Endodermal cell (in vitro differentiated cells): ENCODE data around the gene DCDC2. TPM values are rescaled to one million over a fixed set of nuclear protein-coding genes. Genes with fewer than 3 reads are reported as not detected.

Experiments
- DNase-seq: peaks from one replicate; pipeline ENCODE4 v3.0.0-alpha.2; 2017
- H3K27ac ChIP-seq: 2 replicates; pipeline ENCODE4 v1.5.1; 2013; ENCODE audit warnings: mild to moderate bottlenecking, low read depth, low read length, moderate library complexity
- H3K27me3 ChIP-seq: 2 replicates; pipeline ENCODE4 v1.6.1; 2013; ENCODE audit warnings: mild to moderate bottlenecking, low read length, moderate library complexity; ENCODE audit not compliant: insufficient read depth, control insufficient read depth, poor library complexity, severe bottlenecking
- H3K36me3 ChIP-seq: 2 replicates; pipeline ENCODE4 v1.7.0; 2013; ENCODE audit warnings: mild to moderate bottlenecking, low read length, moderate library complexity; ENCODE audit not compliant: control insufficient read depth, insufficient read depth
- H3K4me1 ChIP-seq: one replicate; pipeline ENCODE4 v1.7.0; 2013; ENCODE audit warnings: low read length; ENCODE audit not compliant: control insufficient read depth, insufficient read depth
- H3K4me3 ChIP-seq: 2 replicates; pipeline ENCODE4 v1.5.1; 2013; ENCODE audit warnings: mild to moderate bottlenecking, low read length, moderate library complexity
- H3K9ac ChIP-seq: 2 replicates; pipeline ENCODE4 v1.6.1; 2013; ENCODE audit warnings: mild to moderate bottlenecking, low read length, moderate library complexity; ENCODE audit not compliant: poor library complexity, severe bottlenecking; ENCODE audit errors: extremely low read depth
- H3K9me3 ChIP-seq: 2 replicates; pipeline ENCODE4 v1.6.1; 2013; ENCODE audit warnings: mild to moderate bottlenecking, low read length, moderate library complexity; ENCODE audit not compliant: control insufficient read depth
- H3K27ac Mint-ChIP-seq: 2 replicates; pipeline ENCODE4 v1.8.0; 2020; ENCODE audit warnings: mixed read lengths
- H3K27me3 Mint-ChIP-seq: 2 replicates; pipeline ENCODE4 v1.8.0; 2021; ENCODE audit warnings: mild to moderate bottlenecking, mixed read lengths; ENCODE audit not compliant: insufficient read depth
- H3K36me3 Mint-ChIP-seq: 2 replicates; pipeline ENCODE4 v1.8.0; 2020; ENCODE audit warnings: low read depth, mixed read lengths
- H3K4me1 Mint-ChIP-seq: 2 replicates; pipeline ENCODE4 v1.8.0; 2020; ENCODE audit warnings: mixed read lengths
- H3K4me3 Mint-ChIP-seq: 2 replicates; pipeline ENCODE4 v1.8.0; 2020; ENCODE audit warnings: mild to moderate bottlenecking, moderate library complexity, mixed read lengths
- H3K9me3 Mint-ChIP-seq: 2 replicates; pipeline ENCODE4 v1.8.0; 2020; ENCODE audit warnings: mild to moderate bottlenecking, mixed read lengths
- WGBS, 2 experiments: methylation state at CpG; one replicate each; pipeline versions ENCODE4 v1.1.5 to v1.1.7; 2013; ENCODE audit warnings: missing lambda C conversion rate in 2 of 2, mixed read lengths in 1 of 2; ENCODE audit not compliant: insufficient coverage in 1 of 2, insufficient read length in 1 of 2; 5-methylcytosine and 5-hydroxymethylcytosine counted together
- total RNA-seq, 2 donors: library from RNA; stranded (reverse); fragmentation: NEBNext Ultra II Directional in 1 of 2; extraction: Animal tissue kit (Norgen Biotek cat#: 25700) in 1 of 2; gene quantifications; 2 replicates in 1 of 2; 3 replicates in 1 of 2; pipeline ENCODE4 v1.2.1, GENCODE V29; 2021
- TF ChIP-seq, protein P1 (sequence below): fragments of 200-600 bp; sonication (generic); conservative IDR thresholded peaks from 2 replicates; pipeline ENCODE4 v1.5.0; 2021; ENCODE audit warnings: antibody characterized with exemption, mild to moderate bottlenecking

Gene DCDC2
- total RNA-seq, 2 donors from 2014 or later, result 0.49 to 1.4 TPM

DNA sequence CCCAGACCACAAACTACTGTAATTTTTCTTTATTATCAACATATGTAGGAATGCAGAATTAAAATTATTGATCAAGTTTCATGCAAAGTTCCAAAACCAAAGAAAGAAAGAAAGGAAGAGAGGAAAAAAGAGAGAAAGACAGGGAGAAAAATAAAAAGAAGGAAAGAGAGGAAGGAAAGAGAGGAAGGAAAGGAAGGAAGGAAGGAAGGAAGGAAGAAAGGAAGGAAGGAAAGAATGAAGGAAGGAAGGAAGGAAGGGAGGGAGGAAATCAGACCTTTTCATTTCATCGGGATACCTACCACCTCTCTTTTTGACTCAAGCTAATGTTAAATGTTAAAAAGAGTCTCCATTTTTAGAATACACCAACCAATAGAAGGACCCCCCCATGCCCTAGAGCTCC, 31.9 kb downstream of the DCDC2 start:
- Histone ChIP-seq H3K9ac (no peak overlapping the region), H3K36me3 (no peaks in the 10 kb centered on the region), H3K27ac (no peak overlapping the region), H3K27me3 (no peaks in the 10 kb centered on the region), H3K9me3 (no peaks in the 10 kb centered on the region), H3K4me1 (no peaks in the 10 kb centered on the region), H3K4me3 (no peak overlapping the region)
- WGBS, 2 experiments, result no CpG with 5 or more reads among the region's 1 CpG
- no peak overlapping the region for H3K27ac Mint-ChIP-seq
- H3K4me1 Mint-ChIP-seq, result peaks cover 34% of the 10 kb centered on the region
- no peak overlapping the region for H3K4me3 Mint-ChIP-seq
- TF ChIP-seq, protein P1, sequence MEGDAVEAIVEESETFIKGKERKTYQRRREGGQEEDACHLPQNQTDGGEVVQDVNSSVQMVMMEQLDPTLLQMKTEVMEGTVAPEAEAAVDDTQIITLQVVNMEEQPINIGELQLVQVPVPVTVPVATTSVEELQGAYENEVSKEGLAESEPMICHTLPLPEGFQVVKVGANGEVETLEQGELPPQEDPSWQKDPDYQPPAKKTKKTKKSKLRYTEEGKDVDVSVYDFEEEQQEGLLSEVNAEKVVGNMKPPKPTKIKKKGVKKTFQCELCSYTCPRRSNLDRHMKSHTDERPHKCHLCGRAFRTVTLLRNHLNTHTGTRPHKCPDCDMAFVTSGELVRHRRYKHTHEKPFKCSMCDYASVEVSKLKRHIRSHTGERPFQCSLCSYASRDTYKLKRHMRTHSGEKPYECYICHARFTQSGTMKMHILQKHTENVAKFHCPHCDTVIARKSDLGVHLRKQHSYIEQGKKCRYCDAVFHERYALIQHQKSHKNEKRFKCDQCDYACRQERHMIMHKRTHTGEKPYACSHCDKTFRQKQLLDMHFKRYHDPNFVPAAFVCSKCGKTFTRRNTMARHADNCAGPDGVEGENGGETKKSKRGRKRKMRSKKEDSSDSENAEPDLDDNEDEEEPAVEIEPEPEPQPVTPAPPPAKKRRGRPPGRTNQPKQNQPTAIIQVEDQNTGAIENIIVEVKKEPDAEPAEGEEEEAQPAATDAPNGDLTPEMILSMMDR, result no peak
- no peaks in the 10 kb centered on the region for H3K9me3 Mint-ChIP-seq
- DNase-seq, result no peak
- H3K36me3 Mint-ChIP-seq, result no peaks in the 10 kb centered on the region
- peaks cover 45% of the 10 kb centered on the region for H3K27me3 Mint-ChIP-seq

DNA sequence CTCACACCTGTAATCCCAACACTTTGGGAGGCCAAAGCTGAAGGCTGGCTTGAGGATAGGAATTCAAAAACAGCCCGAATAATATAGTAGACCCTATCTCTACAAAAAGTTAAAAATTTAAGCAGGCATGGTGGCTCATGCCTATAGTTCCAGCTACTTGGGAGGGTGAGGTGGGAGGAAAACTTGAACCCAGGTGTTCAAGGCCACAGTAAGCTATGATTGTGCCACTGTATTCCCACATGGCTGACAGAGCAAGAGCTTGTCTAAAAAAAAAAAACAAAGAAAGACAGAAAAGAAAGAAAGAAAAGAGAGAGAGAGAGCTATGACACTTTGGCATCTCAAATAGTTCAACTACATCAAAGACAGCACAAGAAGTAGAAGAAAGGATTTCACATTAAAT, 33.2 kb downstream of the DCDC2 start:
- Histone ChIP-seq H3K27ac (no peak overlapping the region), H3K36me3 (no peaks in the 10 kb centered on the region), H3K27me3 (no peaks in the 10 kb centered on the region), H3K9ac (no peak overlapping the region), H3K4me3 (no peak overlapping the region), H3K4me1 (no peaks in the 10 kb centered on the region), H3K9me3 (no peaks in the 10 kb centered on the region)
- DNase-seq, result no peak
- TF ChIP-seq, protein P1, result no peak
- Mint-ChIP-seq H3K27ac (no peak overlapping the region), H3K4me3 (no peak overlapping the region), H3K9me3 (no peaks in the 10 kb centered on the region), H3K4me1 (peaks cover 34% of the 10 kb centered on the region), H3K36me3 (no peaks in the 10 kb centered on the region), H3K27me3 (peaks cover 49% of the 10 kb centered on the region)
- 100% methylated on average over 1 of the region's 1 CpG; no CpG with 5 or more reads in 1 of the 2 experiments for WGBS, 2 experiments

DNA sequence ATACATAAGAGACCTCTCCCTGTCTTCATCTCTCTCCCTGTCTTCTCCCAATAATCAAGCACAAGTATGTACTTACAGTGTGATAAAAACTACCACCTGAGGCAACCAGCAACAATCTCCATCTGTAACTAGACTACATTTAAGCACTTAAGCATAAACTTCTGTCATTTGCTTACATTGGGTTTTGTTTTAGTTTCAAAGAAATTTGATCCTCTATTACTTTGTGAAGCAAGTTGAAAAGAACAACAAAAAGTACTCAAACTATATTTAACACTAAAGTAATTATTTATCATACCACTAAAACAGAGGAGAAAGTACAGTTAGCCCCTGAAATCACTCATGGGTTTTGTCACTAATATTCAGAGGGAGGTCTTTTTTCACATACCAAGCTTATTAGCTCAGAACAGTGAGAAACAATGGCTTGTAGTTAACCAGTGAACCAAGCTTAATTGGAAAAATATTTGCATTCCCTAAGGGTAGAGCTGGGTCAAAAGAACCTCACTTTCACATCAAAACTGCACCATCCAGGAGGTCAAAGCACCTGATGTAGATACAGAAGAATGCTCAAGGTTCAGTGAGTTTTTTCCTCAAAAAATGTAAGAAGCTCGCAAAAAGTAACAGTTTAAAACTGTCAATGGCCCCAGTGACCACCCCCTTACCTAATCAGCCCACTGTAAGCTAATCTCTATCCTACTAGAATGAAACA, 34.1 kb downstream of the DCDC2 start:
- no peak overlapping the region for H3K27ac ChIP-seq
- Mint-ChIP-seq H3K27ac (no peak overlapping the region), H3K4me1 (peaks cover 34% of the 10 kb centered on the region), H3K36me3 (no peaks in the 10 kb centered on the region), H3K27me3 (peaks cover 51% of the 10 kb centered on the region), H3K9me3 (no peaks in the 10 kb centered on the region), H3K4me3 (no peak overlapping the region)
- TF ChIP-seq, protein P1, result no peak
- H3K27me3 ChIP-seq, result no peaks in the 10 kb centered on the region
- DNase-seq, result no peak
- H3K4me1 ChIP-seq, result no peaks in the 10 kb centered on the region
- H3K4me3 ChIP-seq, result no peak overlapping the region
- H3K9ac ChIP-seq, result no peak overlapping the region
- H3K9me3 ChIP-seq, result no peaks in the 10 kb centered on the region
- no peaks in the 10 kb centered on the region for H3K36me3 ChIP-seq
- 33% methylated on average over 1 of the region's 1 CpG; no CpG with 5 or more reads in 1 of the 2 experiments for WGBS, 2 experiments
